ENCODE measurements around the gene MAP3K5.
A peak's percentile ranks its signal among the peaks of the same experiment; 100 is the strongest.

MAP3K5 gene

GRCh38 chr6:136562211-136562610 lies 230.1 kb downstream of the MAP3K5 start:
- no peak for DNase-seq

DNA sequence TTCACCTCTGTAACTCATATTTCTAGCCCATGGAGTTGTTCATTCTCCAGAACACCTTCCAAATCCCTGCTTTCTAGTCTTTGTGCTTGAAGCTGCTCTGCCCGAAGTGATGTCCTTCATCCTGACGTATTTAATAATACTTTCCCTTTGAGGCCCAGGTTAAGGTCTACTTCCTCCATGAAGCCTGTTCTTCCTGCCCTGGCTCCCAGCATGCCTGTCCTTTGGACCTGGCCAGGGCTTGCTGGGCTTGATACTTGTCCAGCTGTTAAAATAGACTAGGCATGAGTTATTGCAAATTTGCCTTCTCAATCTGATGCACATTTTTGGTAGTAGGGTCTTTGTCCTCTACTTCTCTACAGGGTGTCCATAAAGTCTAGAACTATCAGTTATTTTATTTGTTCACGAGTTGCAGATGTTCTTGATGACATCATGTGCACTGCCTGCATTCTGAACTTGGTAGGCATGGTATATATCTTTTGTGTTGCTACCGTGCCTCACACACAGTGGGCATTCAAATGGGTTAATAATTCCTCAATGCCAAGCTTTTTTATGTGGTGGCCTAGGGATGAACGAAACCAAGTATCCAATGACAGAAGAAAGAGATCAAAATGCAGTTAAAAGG lies 239.0 kb downstream of the MAP3K5 start:
- no peak for DNase-seq

DNA sequence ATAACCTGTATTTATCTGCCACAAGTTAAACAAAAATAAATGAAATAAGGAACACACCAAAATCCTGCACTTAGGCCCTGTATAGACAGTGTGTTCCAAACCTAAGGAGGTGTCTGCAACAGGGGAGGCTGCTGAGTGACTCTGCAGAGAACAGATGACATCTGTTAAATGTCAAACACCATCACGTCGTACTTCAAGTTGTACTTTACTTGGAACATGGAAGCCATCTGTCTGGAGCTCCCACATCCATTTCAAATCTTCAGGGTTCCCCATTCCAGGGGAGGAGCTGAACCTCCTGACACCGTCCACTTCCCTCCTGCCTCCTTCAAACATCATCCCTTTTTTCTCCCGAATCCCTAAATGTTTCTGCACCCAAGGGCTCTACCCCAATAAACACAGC lies 240.2 kb downstream of the MAP3K5 start:
- DNase-seq: no peak

GRCh38 chr6:136551103-136551502 lies 241.2 kb downstream of the MAP3K5 start:
- DNase-seq: no peak

GRCh38 chr6:136550330-136551071 lies 241.8 kb downstream of the MAP3K5 start, which contains the start of gene MAP7:
Gene MAP7 (minus strand): TSS chr6:136550422. CDS start chr6:136550408, 14 bp downstream.
- DNase-seq: peak; percentile 41

DNA sequence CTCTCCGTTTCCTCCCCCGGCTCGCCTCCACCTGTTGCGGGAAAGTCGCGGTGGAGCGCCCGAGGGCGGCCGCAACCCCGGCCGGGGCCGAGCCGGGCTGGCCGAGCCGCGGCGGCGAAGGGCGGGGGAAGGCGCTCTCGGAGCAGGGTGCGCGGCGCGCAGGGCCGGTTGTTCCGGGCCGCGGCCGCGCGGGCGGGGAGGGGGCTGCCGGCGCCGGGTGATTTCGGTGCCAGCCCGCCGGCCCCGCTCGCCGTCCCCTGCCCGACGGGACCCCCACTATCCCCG lies 242.3 kb downstream of the MAP3K5 start:
- DNase-seq: no peak

DNA sequence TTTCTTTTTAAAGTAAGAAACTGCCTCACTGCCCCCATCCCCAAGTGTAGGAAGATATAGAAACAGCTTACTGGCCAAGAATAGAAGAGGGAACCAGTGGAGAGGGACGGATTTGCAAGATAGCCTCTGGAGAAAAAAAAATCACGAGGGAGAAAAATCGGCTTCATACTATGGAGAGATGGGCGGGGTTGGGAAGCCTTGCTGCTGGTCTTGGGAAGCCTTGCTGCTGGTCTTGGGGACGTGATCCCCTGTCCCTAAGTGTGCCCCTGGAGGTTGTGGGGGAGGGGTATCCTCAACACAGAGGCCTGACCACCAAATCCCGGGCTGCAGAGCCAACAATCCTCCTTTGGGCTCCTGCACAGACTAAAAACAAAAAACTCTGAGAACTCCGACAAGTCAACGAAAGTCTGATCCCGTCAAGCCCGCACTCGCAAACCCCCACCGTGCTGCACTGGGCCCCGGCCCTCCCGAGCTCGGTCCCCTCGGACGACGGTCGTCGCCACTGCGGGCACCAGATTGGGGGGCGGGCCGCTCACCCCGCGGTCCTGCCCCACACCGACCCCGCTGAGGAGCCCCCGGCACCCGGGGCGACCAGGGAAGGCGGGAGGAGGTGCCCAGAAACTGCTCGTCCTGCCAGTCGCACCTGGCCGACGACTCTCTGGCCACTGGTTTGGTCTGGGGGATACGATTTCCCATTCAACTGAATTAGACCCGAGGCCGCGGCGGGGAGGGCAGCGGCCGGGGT lies 242.8 kb downstream of the MAP3K5 start:
- peak; percentile 48 for DNase-seq

GRCh38 chr6:136548582-136549299 lies 243.5 kb downstream of the MAP3K5 start:
- DNase-seq: peak; percentile 48

GRCh38 chr6:136547871-136548270 lies 244.4 kb downstream of the MAP3K5 start:
- DNase-seq: no peak

DNA sequence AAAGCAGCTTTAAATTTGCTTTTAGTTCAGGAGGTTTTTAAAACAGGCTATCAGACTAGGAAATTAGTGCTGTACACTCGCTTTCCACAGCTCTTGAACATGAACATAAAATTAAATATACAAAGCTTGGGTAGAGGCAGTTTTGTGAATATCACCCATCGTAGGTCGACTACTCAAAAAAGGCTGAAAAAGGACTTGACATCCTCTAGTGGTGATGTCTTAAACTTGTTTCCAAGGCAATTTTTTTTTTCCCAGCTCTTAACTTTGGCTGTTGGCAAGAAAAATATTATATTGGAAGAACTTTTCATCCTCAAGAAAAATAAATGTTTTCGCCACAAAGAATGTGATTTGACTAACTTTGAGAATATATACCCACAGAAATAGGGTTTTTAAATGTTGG lies 244.9 kb downstream of the MAP3K5 start:
- peak; percentile 73 for DNase-seq

GRCh38 chr6:136546331-136546730 lies 245.9 kb downstream of the MAP3K5 start:
- DNase-seq: no peak

DNA sequence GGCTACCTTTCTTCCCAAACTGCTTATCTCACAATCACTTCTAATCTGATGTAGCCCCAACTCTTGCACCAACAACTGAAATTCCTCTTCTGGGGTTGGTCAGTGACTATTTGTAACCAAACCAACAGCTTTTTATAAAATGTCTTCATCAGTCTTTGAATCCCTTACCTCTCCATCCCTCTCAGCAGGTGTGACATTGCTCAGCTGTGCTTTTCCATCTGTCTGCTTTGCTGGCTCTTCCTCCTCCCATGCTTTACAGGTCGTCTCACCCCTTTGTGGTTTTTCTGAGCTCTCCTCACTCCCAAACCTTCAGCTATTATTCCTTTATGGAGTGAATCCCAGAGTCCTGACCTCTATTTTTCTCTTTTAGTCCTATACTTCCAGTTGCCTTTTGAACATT lies 248.0 kb downstream of the MAP3K5 start:
- no peak for DNase-seq

- no peak for DNase-seq
Measured at GRCh38 chr6:136541395-136541794, 250.9 kb downstream of the MAP3K5 start.

- DNase-seq: no peak
Measured at GRCh38 chr6:136539967-136540652, 252.2 kb downstream of the MAP3K5 start.

DNA sequence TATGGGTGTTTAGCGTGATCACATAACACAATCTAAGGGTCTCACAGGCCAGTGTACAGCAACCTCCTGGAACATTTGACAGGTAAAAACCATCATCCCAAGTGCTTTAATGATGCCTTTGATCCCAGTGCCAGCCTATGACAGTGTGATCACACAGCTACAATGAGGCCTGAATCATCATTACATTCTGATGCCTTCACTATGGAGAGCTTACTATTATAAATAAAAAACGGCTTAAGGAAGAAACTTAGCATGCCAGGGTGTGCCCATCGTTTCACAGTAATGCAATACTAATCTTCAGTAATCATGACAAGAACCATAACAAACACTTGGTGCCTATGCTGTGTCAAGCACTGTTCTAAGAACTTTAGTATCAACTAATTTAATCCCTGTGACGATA lies 253.4 kb downstream of the MAP3K5 start:
- no peak for DNase-seq

GRCh38 chr6:136535880-136536650 lies 256.2 kb downstream of the MAP3K5 start:
- DNase-seq: no peak

- no peak for DNase-seq
Measured at GRCh38 chr6:136535017-136535765, 257.1 kb downstream of the MAP3K5 start.

GRCh38 chr6:136534268-136534667 lies 258.0 kb downstream of the MAP3K5 start:
- no peak for DNase-seq

- DNase-seq: no peak
Measured at GRCh38 chr6:136533487-136533886, 258.8 kb downstream of the MAP3K5 start.

- DNase-seq: peak; percentile 40
Measured at GRCh38 chr6:136532030-136532429, 260.2 kb downstream of the MAP3K5 start.

GRCh38 chr6:136529710-136530109 lies 262.6 kb downstream of the MAP3K5 start:
- peak; percentile 24 for DNase-seq
